Endothelial cell of umbilical vein (primary cell): ENCODE results near the gene CKAP5.

ENCODE experiments used
- CTCF ChIP-seq, 2 donors: IDR thresholded peaks; 1 replicate in 1 of 2; 2 replicates in 1 of 2; pipeline ENCODE4 v1.5.1; 2011; ENCODE audit warnings: low read length in 2 of 2, mild to moderate bottlenecking in 2 of 2, moderate library complexity in 2 of 2, control low read depth in 1 of 2, inconsistent platforms in 1 of 2, low read depth in 1 of 2; ENCODE audit not compliant: insufficient read depth in 1 of 2; ENCODE audit errors: extremely low read depth in 1 of 2
- EZH2 ChIP-seq: IDR thresholded peaks from 2 replicates; pipeline ENCODE4 v1.6.1; 2012; ENCODE audit warnings: borderline replicate concordance, low read depth, mild to moderate bottlenecking, moderate library complexity, low read length, inconsistent platforms; ENCODE audit not compliant: severe bottlenecking
- JUN ChIP-seq: IDR thresholded peaks from 2 replicates; pipeline ENCODE4 v1.6.1; 2011; ENCODE audit warnings: borderline replicate concordance, low read depth; ENCODE audit not compliant: insufficient read length, insufficient read depth
- MAX ChIP-seq: IDR thresholded peaks from 2 replicates; pipeline ENCODE4 v1.6.1; 2011; ENCODE audit not compliant: insufficient read depth, insufficient read length
- MYC ChIP-seq: IDR thresholded peaks from one replicate; pipeline ENCODE4 v1.6.1; 2011; ENCODE audit warnings: mild to moderate bottlenecking, low read depth, low read length
- POLR2A ChIP-seq: IDR thresholded peaks from 2 replicates; pipeline ENCODE4 v1.6.1; 2012; ENCODE audit warnings: low read depth, mild to moderate bottlenecking, control low read depth, low read length
- POLR2AphosphoS5 ChIP-seq: IDR thresholded peaks from 2 replicates; pipeline ENCODE4 v1.6.1; 2012; ENCODE audit warnings: low read depth, mild to moderate bottlenecking, control low read depth, low read length, moderate library complexity; ENCODE audit not compliant: insufficient read depth

GRCh38 chr11:46694607-46695006, 151.5 kb downstream of the CKAP5 start:
- TF ChIP-seq CTCF (IDR thresholded peaks at IDR 0.05; ENCODE audit: extremely low read depth in 1 of 2, insufficient read depth in 1 of 2, low read depth in 1 of 2, low read length in 2 of 2) (no peak), MAX (no peak), POLR2AphosphoS5 (no peak), EZH2 (no peak), MYC (no peak), JUN (no peak), POLR2A (no peak)
